ENCODE measurements around the gene PDIA2. TPM values are rescaled to one million over a fixed set of nuclear protein-coding genes. Genes with fewer than 3 reads are reported as not detected.

Gene PDIA2
- total and polyA plus RNA-seq, 2 experiments from 2014 or later, result not detected

- 80 to 82% methylated on average over 40 of the region's 40 CpGs for WGBS, 2 experiments (ENCODE audit: low coverage in 1 of 2, low lambda C conversion rate in 2 of 2, missing lambda C conversion rate in 2 of 2)
- no peaks in the 10 kb centered on the region for H3K9me3 ChIP-seq (ENCODE audit: low read depth)
These were observed 14.6 kb upstream of the PDIA2 start for GRCh38 chr16:268141-269053.

GRCh38 chr16:269061-269796 is 13.7 kb upstream of the PDIA2 start:
- WGBS, 2 experiments (ENCODE audit: low coverage in 1 of 2, low lambda C conversion rate in 2 of 2, missing lambda C conversion rate in 2 of 2), result 74 to 80% methylated on average over 20 to 23 of the region's 24 CpGs
- no peaks in the 10 kb centered on the region for H3K9me3 ChIP-seq (ENCODE audit: low read depth)
- no peaks in the 10 kb centered on the region for H3K36me3 ChIP-seq (ENCODE audit: low read depth)
- in situ Hi-C loops (cut with MboI), result no loop called here
- no peak overlapping the region for H3K4me3 ChIP-seq
- no peak for DNase-seq
- H3K4me1 ChIP-seq (ENCODE audit: insufficient read depth), result no peaks in the 10 kb centered on the region
- H3K27ac ChIP-seq, result no peak overlapping the region
- H2AFZ ChIP-seq, result no peak overlapping the region
- H3K9me2 ChIP-seq (ENCODE audit: insufficient read depth), result no peaks in the 10 kb centered on the region
- TF ChIP-seq EZH2 (IDR thresholded peaks at IDR 0.05; ENCODE audit: insufficient read depth, poor library complexity, severe bottlenecking) (no peak), EZH2phosphoT487 (IDR thresholded peaks at IDR 0.05; ENCODE audit: insufficient read depth, low read depth) (no peak)
- H3F3A ChIP-seq (ENCODE audit: insufficient read depth), result no peaks in the 10 kb centered on the region
- H4K20me1 ChIP-seq (ENCODE audit: insufficient read depth), result no peaks in the 10 kb centered on the region
- no peaks in the 10 kb centered on the region for H3K27me3 ChIP-seq (replicated peaks; ENCODE audit: insufficient read depth)
- H3K79me2 ChIP-seq (ENCODE audit: insufficient read depth), result no peaks in the 10 kb centered on the region
- no peak overlapping the region for H3K4me2 ChIP-seq (ENCODE audit: unreplicated experiment)
- no peak overlapping the region for H3K9ac ChIP-seq

More at GRCh38 chr16:268141-269053, 14.6 kb upstream of the PDIA2 start:
- Histone ChIP-seq H3K4me1 (ENCODE audit: insufficient read depth) (no peaks in the 10 kb centered on the region), H3F3A (ENCODE audit: insufficient read depth) (no peaks in the 10 kb centered on the region), H3K9ac (no peak overlapping the region), H3K4me3 (no peak overlapping the region), H3K27ac (no peak overlapping the region), H3K36me3 (ENCODE audit: low read depth) (no peaks in the 10 kb centered on the region), H2AFZ (no peak overlapping the region), H3K27me3 (replicated peaks; ENCODE audit: insufficient read depth) (no peaks in the 10 kb centered on the region), H3K4me2 (ENCODE audit: unreplicated experiment) (no peak overlapping the region), H3K9me2 (ENCODE audit: insufficient read depth) (no peaks in the 10 kb centered on the region), H4K20me1 (ENCODE audit: insufficient read depth) (no peaks in the 10 kb centered on the region), H3K79me2 (ENCODE audit: insufficient read depth) (no peaks in the 10 kb centered on the region)
- no peak for DNase-seq
- TF ChIP-seq EZH2phosphoT487 (IDR thresholded peaks at IDR 0.05; ENCODE audit: insufficient read depth, low read depth), result no peak
- no peak for TF ChIP-seq EZH2 (IDR thresholded peaks at IDR 0.05; ENCODE audit: insufficient read depth, poor library complexity, severe bottlenecking)
- in situ Hi-C loops (cut with MboI), result no loop called here

GRCh38 chr16:270381-271255 is 12.3 kb upstream of the PDIA2 start:
- H3K9ac ChIP-seq, result no peak overlapping the region
- no peak overlapping the region for H3K4me3 ChIP-seq
- H3F3A ChIP-seq (ENCODE audit: insufficient read depth), result no peaks in the 10 kb centered on the region
- no peak overlapping the region for H3K27ac ChIP-seq
- DNase-seq, result no peak
- H2AFZ ChIP-seq, result no peak overlapping the region
- no peaks in the 10 kb centered on the region for H3K36me3 ChIP-seq (ENCODE audit: low read depth)
- in situ Hi-C loops (cut with MboI), result no loop called here
- 82 to 84% methylated on average over 29 to 30 of the region's 34 CpGs for WGBS, 2 experiments (ENCODE audit: low coverage in 1 of 2, low lambda C conversion rate in 2 of 2, missing lambda C conversion rate in 2 of 2)
- TF ChIP-seq EZH2phosphoT487 (IDR thresholded peaks at IDR 0.05; ENCODE audit: insufficient read depth, low read depth), result no peak
- TF ChIP-seq EZH2 (IDR thresholded peaks at IDR 0.05; ENCODE audit: insufficient read depth, poor library complexity, severe bottlenecking), result no peak
- H3K79me2 ChIP-seq (ENCODE audit: insufficient read depth), result no peaks in the 10 kb centered on the region
- no peaks in the 10 kb centered on the region for H3K9me3 ChIP-seq (ENCODE audit: low read depth)
- H4K20me1 ChIP-seq (ENCODE audit: insufficient read depth), result no peaks in the 10 kb centered on the region
- no peaks in the 10 kb centered on the region for H3K4me1 ChIP-seq (ENCODE audit: insufficient read depth)
- H3K9me2 ChIP-seq (ENCODE audit: insufficient read depth), result no peaks in the 10 kb centered on the region
- no peaks in the 10 kb centered on the region for H3K27me3 ChIP-seq (replicated peaks; ENCODE audit: insufficient read depth)
- H3K4me2 ChIP-seq (ENCODE audit: unreplicated experiment), result no peak overlapping the region

Data from GM23248 (cell line).